ENCODE measurements around the gene EHMT2.

GRCh38 chr6:31861150-31861549 lies 36.3 kb downstream of the EHMT2 start:
- no peak for TF ChIP-seq POLR2A (IDR thresholded peaks at IDR 0.05)
- TF ChIP-seq, protein P1, sequence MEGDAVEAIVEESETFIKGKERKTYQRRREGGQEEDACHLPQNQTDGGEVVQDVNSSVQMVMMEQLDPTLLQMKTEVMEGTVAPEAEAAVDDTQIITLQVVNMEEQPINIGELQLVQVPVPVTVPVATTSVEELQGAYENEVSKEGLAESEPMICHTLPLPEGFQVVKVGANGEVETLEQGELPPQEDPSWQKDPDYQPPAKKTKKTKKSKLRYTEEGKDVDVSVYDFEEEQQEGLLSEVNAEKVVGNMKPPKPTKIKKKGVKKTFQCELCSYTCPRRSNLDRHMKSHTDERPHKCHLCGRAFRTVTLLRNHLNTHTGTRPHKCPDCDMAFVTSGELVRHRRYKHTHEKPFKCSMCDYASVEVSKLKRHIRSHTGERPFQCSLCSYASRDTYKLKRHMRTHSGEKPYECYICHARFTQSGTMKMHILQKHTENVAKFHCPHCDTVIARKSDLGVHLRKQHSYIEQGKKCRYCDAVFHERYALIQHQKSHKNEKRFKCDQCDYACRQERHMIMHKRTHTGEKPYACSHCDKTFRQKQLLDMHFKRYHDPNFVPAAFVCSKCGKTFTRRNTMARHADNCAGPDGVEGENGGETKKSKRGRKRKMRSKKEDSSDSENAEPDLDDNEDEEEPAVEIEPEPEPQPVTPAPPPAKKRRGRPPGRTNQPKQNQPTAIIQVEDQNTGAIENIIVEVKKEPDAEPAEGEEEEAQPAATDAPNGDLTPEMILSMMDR (IDR thresholded peaks at IDR 0.05): no peak

All from esophagus squamous epithelium (tissue), 4 donors.